HEK293 (cell line): Measurements from ENCODE around the gene PNPLA6.

Experiments
- CTCF ChIA-PET: fragments of 350-600 bp; formaldehyde crosslinking; extraction: SDS; loops from one replicate; lab custom pipeline; 2021; ENCODE audit warnings: antibody characterized with exemption; lab: Yijun Ruan, JAX
- POLR2A ChIA-PET: fragments of 300-600 bp; formaldehyde crosslinking; extraction: SDS; loops from one replicate; lab custom pipeline; 2020; ENCODE audit warnings: antibody characterized with exemption, inconsistent platforms; lab: Yijun Ruan, JAX
- H3K27ac ChIP-seq: fragments of 200-500 bp; sonication (Bioruptor generic); 2 replicates; pipeline ENCODE4 v1.5.1; 2014; ENCODE audit warnings: low read depth, low read length, control low read depth, inconsistent platforms; ENCODE audit errors: extremely low read depth
- H3K36me3 ChIP-seq, 2 experiments: fragments of 200-500 bp in 1 of 2; sonication (Bioruptor generic) in 1 of 2; 1 replicate in 1 of 2; 2 replicates in 1 of 2; pipeline ENCODE4 v1.5.1; 2014 to 2017; ENCODE audit warnings: inconsistent platforms in 2 of 2, low read length in 2 of 2; ENCODE audit not compliant: control insufficient read depth in 2 of 2, insufficient read depth in 1 of 2
- H3K4me1 ChIP-seq: fragments of 200-500 bp; sonication (Bioruptor generic); 2 replicates; pipeline ENCODE4 v1.5.1; 2014; ENCODE audit warnings: mild to moderate bottlenecking, low read length, inconsistent platforms; ENCODE audit not compliant: control insufficient read depth, insufficient read depth
- H3K4me3 ChIP-seq: 2 replicates; pipeline ENCODE4 v1.5.1; 2011; ENCODE audit warnings: low read depth, mild to moderate bottlenecking, control low read depth, low read length, moderate library complexity
- H3K9me3 ChIP-seq: fragments of 200-500 bp; sonication (Bioruptor generic); 2 replicates; pipeline ENCODE4 v1.5.1; 2014; ENCODE audit warnings: low read depth, low read length, inconsistent platforms; ENCODE audit not compliant: control insufficient read depth, insufficient read depth
- BCL11B ChIP-seq: fragments of 450-650 bp; formaldehyde crosslinking; IDR thresholded peaks from 2 replicates; pipeline ENCODE4 v1.5.1; 2016; ENCODE audit warnings: low read depth, missing biosample characterization, missing genetic modification characterization
- EGR2 ChIP-seq: fragments of 450-650 bp; formaldehyde crosslinking; IDR thresholded peaks from 2 replicates; pipeline ENCODE4 v1.5.1; 2016; ENCODE audit warnings: low read depth, missing biosample characterization, missing genetic modification characterization
- HIC1 ChIP-seq: fragments of 450-650 bp; formaldehyde crosslinking; IDR thresholded peaks from 2 replicates; pipeline ENCODE4 v1.5.1; 2016; ENCODE audit warnings: missing biosample characterization, missing genetic modification characterization
- PRDM10 ChIP-seq: fragments of 450-650 bp; formaldehyde crosslinking; IDR thresholded peaks from 2 replicates; pipeline ENCODE4 v1.5.1; 2016; ENCODE audit warnings: missing biosample characterization, missing genetic modification characterization
- RBAK ChIP-seq: fragments of 450-650 bp; formaldehyde crosslinking; IDR thresholded peaks from 2 replicates; pipeline ENCODE4 v1.5.1; 2016; ENCODE audit warnings: missing biosample characterization, missing genetic modification characterization
- YY1 ChIP-seq: fragments of 450-650 bp; formaldehyde crosslinking; IDR thresholded peaks from 2 replicates; pipeline ENCODE4 v1.5.1; 2018; ENCODE audit warnings: missing biosample characterization, missing genetic modification characterization
- ZBTB1 ChIP-seq: fragments of 450-650 bp; formaldehyde crosslinking; IDR thresholded peaks from 2 replicates; pipeline ENCODE4 v1.5.1; 2016; ENCODE audit warnings: missing biosample characterization, missing genetic modification characterization
- ZBTB21 ChIP-seq: fragments of 450-650 bp; formaldehyde crosslinking; IDR thresholded peaks from 2 replicates; pipeline ENCODE4 v1.5.1; 2017; ENCODE audit warnings: missing biosample characterization, missing genetic modification characterization
- ZBTB49 ChIP-seq: fragments of 450-650 bp; formaldehyde crosslinking; IDR thresholded peaks from 2 replicates; pipeline ENCODE4 v1.5.1; 2016; ENCODE audit warnings: missing biosample characterization, missing genetic modification characterization, low read depth
- ZFHX2 ChIP-seq: fragments of 450-650 bp; formaldehyde crosslinking; conservative IDR thresholded peaks from 2 replicates; pipeline ENCODE4 v1.5.1; 2016; ENCODE audit warnings: missing biosample characterization, missing genetic modification characterization
- ZFP69B ChIP-seq: fragments of 450-650 bp; formaldehyde crosslinking; IDR thresholded peaks from 2 replicates; pipeline ENCODE4 v1.5.1; 2016; ENCODE audit warnings: missing biosample characterization, missing genetic modification characterization
- ZNF112 ChIP-seq: fragments of 450-650 bp; formaldehyde crosslinking; IDR thresholded peaks from 2 replicates; pipeline ENCODE4 v1.5.0; 2017; ENCODE audit warnings: missing biosample characterization, missing genetic modification characterization
- ZNF169 ChIP-seq: fragments of 450-650 bp; formaldehyde crosslinking; IDR thresholded peaks from 2 replicates; pipeline ENCODE4 v1.5.1; 2016; ENCODE audit warnings: missing biosample characterization, missing genetic modification characterization
- ZNF214 ChIP-seq: fragments of 450-650 bp; formaldehyde crosslinking; IDR thresholded peaks from 2 replicates; pipeline ENCODE4 v1.5.1; 2017; ENCODE audit warnings: missing biosample characterization, mild to moderate bottlenecking, missing genetic modification characterization, borderline replicate concordance
- ZNF341 ChIP-seq: fragments of 450-650 bp; formaldehyde crosslinking; IDR thresholded peaks from 2 replicates; pipeline ENCODE4; 2016; ENCODE audit warnings: low read depth, missing biosample characterization, missing genetic modification characterization
- ZNF449 ChIP-seq: fragments of 450-650 bp; formaldehyde crosslinking; IDR thresholded peaks from 2 replicates; pipeline ENCODE4 v1.5.1; 2017; ENCODE audit warnings: missing biosample characterization, mild to moderate bottlenecking, missing genetic modification characterization, moderate library complexity
- ZNF501 ChIP-seq: fragments of 450-650 bp; formaldehyde crosslinking; IDR thresholded peaks from 2 replicates; pipeline ENCODE4 v1.5.1; 2016; ENCODE audit warnings: missing biosample characterization, missing genetic modification characterization
- ZNF549 ChIP-seq: fragments of 450-650 bp; IDR thresholded peaks from 2 replicates; pipeline ENCODE4 v1.5.1; 2018; ENCODE audit warnings: missing biosample characterization, missing genetic modification characterization, mild to moderate bottlenecking, inconsistent platforms, moderate library complexity
- ZNF560 ChIP-seq: fragments of 450-650 bp; formaldehyde crosslinking; IDR thresholded peaks from 2 replicates; pipeline ENCODE4 v1.5.1; 2017; ENCODE audit warnings: missing biosample characterization, missing genetic modification characterization, borderline replicate concordance
- ZNF777 ChIP-seq: fragments of 450-650 bp; formaldehyde crosslinking; IDR thresholded peaks from 2 replicates; pipeline ENCODE4 v1.5.1; 2017; ENCODE audit warnings: missing biosample characterization, missing genetic modification characterization, borderline replicate concordance
- ZNF792 ChIP-seq: fragments of 450-650 bp; formaldehyde crosslinking; IDR thresholded peaks from 2 replicates; pipeline ENCODE4 v1.5.1; 2016; ENCODE audit warnings: missing biosample characterization, missing genetic modification characterization
- TF ChIP-seq, protein P1 (sequence below): fragments of 450-650 bp; formaldehyde crosslinking; optimal IDR thresholded peaks from 2 replicates; pipeline ENCODE3; 2016; ENCODE audit warnings: missing biosample characterization, mild to moderate bottlenecking, missing genetic modification characterization

The PNPLA6 gene

GRCh38 chr19:7578127-7578526, 42.6 kb downstream of the PNPLA6 start (continued):
- TF ChIP-seq, protein P1, sequence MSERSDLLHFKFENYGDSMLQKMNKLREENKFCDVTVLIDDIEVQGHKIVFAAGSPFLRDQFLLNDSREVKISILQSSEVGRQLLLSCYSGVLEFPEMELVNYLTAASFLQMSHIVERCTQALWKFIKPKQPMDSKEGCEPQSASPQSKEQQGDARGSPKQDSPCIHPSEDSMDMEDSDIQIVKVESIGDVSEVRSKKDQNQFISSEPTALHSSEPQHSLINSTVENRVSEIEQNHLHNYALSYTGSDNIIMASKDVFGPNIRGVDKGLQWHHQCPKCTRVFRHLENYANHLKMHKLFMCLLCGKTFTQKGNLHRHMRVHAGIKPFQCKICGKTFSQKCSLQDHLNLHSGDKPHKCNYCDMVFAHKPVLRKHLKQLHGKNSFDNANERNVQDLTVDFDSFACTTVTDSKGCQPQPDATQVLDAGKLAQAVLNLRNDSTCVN = no peak
- TF ChIP-seq ZBTB21 = no peak
- no peak for TF ChIP-seq ZNF792 (tag by site-specific recombination)
- TF ChIP-seq ZNF341 (tag by site-specific recombination) = no peak
- TF ChIP-seq ZBTB49 (tag by site-specific recombination) = no peak
- no peak for TF ChIP-seq ZNF169
- no peak for TF ChIP-seq HIC1 (tag by site-specific recombination)
- no peak for TF ChIP-seq PRDM10 (tag by site-specific recombination)
- TF ChIP-seq ZNF214 (tag by site-specific recombination) = no peak
- TF ChIP-seq BCL11B (tag by site-specific recombination) = no peak
- TF ChIP-seq ZNF777 (tag by site-specific recombination) = no peak
- no peak for TF ChIP-seq ZBTB1
- no peak for TF ChIP-seq ZNF501 (tag by site-specific recombination)

DNA sequence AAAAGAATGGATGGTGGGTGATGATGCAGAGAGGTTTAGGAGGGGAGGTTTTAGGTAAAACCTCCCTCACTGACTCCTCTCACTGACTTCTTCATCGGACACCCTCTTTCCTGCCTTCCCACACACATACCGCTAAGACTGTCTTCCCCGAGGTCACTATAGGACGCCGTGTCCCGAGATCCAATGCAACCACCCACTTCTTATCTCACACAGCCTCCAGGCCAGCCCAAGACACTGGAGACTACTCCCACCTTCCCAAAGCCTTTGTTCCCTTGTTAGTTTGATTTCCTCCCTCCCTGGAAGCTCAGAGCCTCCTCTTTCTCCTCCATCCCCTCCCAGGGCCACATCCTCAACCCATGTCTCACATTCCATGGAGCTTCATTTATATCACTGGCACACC, 43.7 kb downstream of the PNPLA6 start:
- TF ChIP-seq YY1 (tag by site-specific recombination) (no peak), ZFP69B (tag by site-specific recombination) (no peak), RBAK (no peak), ZFHX2 (tag by site-specific recombination) (peak; percentile 93), ZNF560 (tag by site-specific recombination) (no peak), ZNF112 (tag by site-specific recombination) (no peak), EGR2 (tag by site-specific recombination) (peak; percentile 98), ZNF449 (tag by site-specific recombination) (no peak), ZNF549 (no peak)
- ChIA-PET POLR2A (no interaction called here), CTCF (interaction anchor here (0.7 to 1.9 kb wide), 2 partner anchors 11 to 225 kb away, joined by 3 to 5 read pairs; no protein-coding TSS in a partner anchor)
- Histone ChIP-seq H3K9me3 (no peaks in the 10 kb centered on the region), H3K4me1 (no peaks in the 10 kb centered on the region), H3K4me3 (no peak overlapping the region), H3K36me3 (no peaks in the 10 kb centered on the region), H3K27ac (no peak overlapping the region)
